PC-3 (cell line): ENCODE results near the gene SEMA3F. TPM values are rescaled to one million over a fixed set of nuclear protein-coding genes. Genes with fewer than 3 reads are reported as not detected.

Experiments
- ATAC-seq: fragments of 200-7000 bp; cut with Tn5 transposase; 2 replicates; pipeline ENCODE4 v1.9.1; 2020; ENCODE audit warnings: mild to moderate bottlenecking, moderate library complexity
- BruUV-seq: library from RNA; stranded (reverse); fragments of 400-500 nt; replicated peaks from 2 replicates; lab custom pipeline; 2021; lab: Mats Ljungman, UMichigan
- CTCF ChIA-PET: fragments of 300-600 bp; sonication (Branson Sonifier 250); formaldehyde crosslinking; loops from one replicate; lab custom pipeline; 2022; ENCODE audit warnings: antibody characterized with exemption; lab: Charles Lee
- POLR2A ChIA-PET: fragments of 300-600 bp; sonication (Branson Sonifier 250); formaldehyde crosslinking; loops from one replicate; lab custom pipeline; 2022; ENCODE audit warnings: antibody characterized with exemption; ENCODE audit not compliant: unreplicated experiment; lab: Charles Lee
- DNase-seq: peaks from one replicate; pipeline ENCODE4 v3.0.0-alpha.2; 2015
- H2AFZ ChIP-seq: fragments of 300-600 bp; sonication (generic); 2 replicates; pipeline ENCODE4 v1.6.0; 2016; ENCODE audit warnings: antibody characterized with exemption, low read length
- H3F3A ChIP-seq: fragments of 300-600 bp; sonication (generic); one replicate; pipeline ENCODE4 v1.6.0; 2017; ENCODE audit warnings: antibody characterized with exemption, low read length, control low read depth, mild to moderate bottlenecking; ENCODE audit not compliant: unreplicated experiment
- H3K27ac ChIP-seq: fragments of 300-600 bp; sonication (generic); 2 replicates; pipeline ENCODE4 v1.5.1; 2016; ENCODE audit warnings: mild to moderate bottlenecking, low read length
- H3K27me3 ChIP-seq: fragments of 300-600 bp; sonication (generic); 2 replicates; pipeline ENCODE4 v1.6.1; 2016; ENCODE audit warnings: low read length, mixed read lengths
- H3K36me3 ChIP-seq: fragments of 300-600 bp; sonication (generic); 2 replicates; pipeline ENCODE4 v1.6.1; 2016; ENCODE audit warnings: low read depth, mixed run types, low read length, mixed read lengths
- H3K4me1 ChIP-seq: fragments of 300-600 bp; sonication (generic); 2 replicates; pipeline ENCODE4 v1.5.1; 2016; ENCODE audit warnings: low read length; ENCODE audit not compliant: insufficient read depth
- H3K4me2 ChIP-seq: fragments of 300-600 bp; sonication (generic); 2 replicates; pipeline ENCODE4 v1.6.0; 2016; ENCODE audit warnings: low read length
- H3K4me3 ChIP-seq: fragments of 300-600 bp; sonication (generic); 2 replicates; pipeline ENCODE4 v1.5.1; 2016; ENCODE audit warnings: mild to moderate bottlenecking, low read length, mixed read lengths
- H3K79me2 ChIP-seq: fragments of 300-600 bp; sonication (generic); 2 replicates; pipeline ENCODE4 v1.6.1; 2017; ENCODE audit warnings: low read length, mixed read lengths
- H3K9ac ChIP-seq: fragments of 300-600 bp; sonication (generic); 2 replicates; pipeline ENCODE4 v1.6.0; 2016; ENCODE audit warnings: mild to moderate bottlenecking, low read length
- H3K9me2 ChIP-seq: fragments of 300-600 bp; sonication (generic); replicated peaks from 2 replicates; pipeline ENCODE4 v1.6.1; 2016; ENCODE audit warnings: mixed run types, low read length, mixed read lengths
- H3K9me3 ChIP-seq: fragments of 300-600 bp; sonication (generic); 2 replicates; pipeline ENCODE4 v1.6.1; 2016; ENCODE audit warnings: low read length, mixed read lengths
- H4K20me1 ChIP-seq: fragments of 300-600 bp; sonication (generic); 2 replicates; pipeline ENCODE4 v1.6.1; 2016; ENCODE audit warnings: low read length, mixed read lengths
- CTCF ChIP-seq: fragments of 300-600 bp; sonication (generic); conservative IDR thresholded peaks from 2 replicates; pipeline ENCODE4 v1.5.1; 2017; ENCODE audit warnings: antibody characterized with exemption, low read depth, mild to moderate bottlenecking, low read length
- EZH2 ChIP-seq: fragments of 300-600 bp; sonication (generic); IDR thresholded peaks from one replicate; pipeline ENCODE4 v1.6.1; 2017; ENCODE audit warnings: antibody characterized with exemption, mild to moderate bottlenecking, low read length; ENCODE audit not compliant: unreplicated experiment
- EZH2phosphoT487 ChIP-seq: fragments of 300-600 bp; sonication (generic); IDR thresholded peaks from 2 replicates; pipeline ENCODE4 v1.6.1; 2018; ENCODE audit warnings: mild to moderate bottlenecking, antibody characterized with exemption, low read length, borderline replicate concordance
- intact Hi-C: fragments of 100-400 bp; cut with micrococcal nuclease; formaldehyde crosslinking; loops from 2 replicates; pipeline ENCODE4 v1.9.0; 2023
- total RNA-seq: library from RNA; depleted of rRNA; stranded (reverse); fragments of >200 nt; gene quantifications from 2 replicates; pipeline ENCODE4 v1.2.3, GENCODE V29; 2014

SEMA3F gene
- total RNA-seq, 1 experiment from 2014 or later = 50.5 TPM

- H3K36me3 ChIP-seq = no peaks in the 10 kb centered on the region
- ChIA-PET CTCF (no interaction called here), POLR2A (no interaction called here)
- DNase-seq = no peak
- no peaks in the 10 kb centered on the region for H3K79me2 ChIP-seq
- H4K20me1 ChIP-seq = no peaks in the 10 kb centered on the region
- H2AFZ ChIP-seq = no peak overlapping the region
- no peak overlapping the region for H3K4me3 ChIP-seq
- H3K9ac ChIP-seq = no peak overlapping the region
- no peak for ATAC-seq
- TF ChIP-seq CTCF = no peak
- TF ChIP-seq EZH2phosphoT487 = no peak
- TF ChIP-seq EZH2 = no peak
- no peaks in the 10 kb centered on the region for H3F3A ChIP-seq
- H3K27me3 ChIP-seq = no peaks in the 10 kb centered on the region
- no peaks in the 10 kb centered on the region for H3K9me2 ChIP-seq
- H3K4me2 ChIP-seq = no peak overlapping the region
- intact Hi-C loops = no loop called here
- peaks cover 11% of the 10 kb centered on the region for H3K4me1 ChIP-seq
- no peak overlapping the region for H3K27ac ChIP-seq
- no peaks in the 10 kb centered on the region for H3K9me3 ChIP-seq
- no TSS peak for BruUV-seq
These were observed 20.8 kb upstream of the SEMA3F start for GRCh38 chr3:50134367-50134766.

GRCh38 chr3:50135964-50136363 is 19.2 kb upstream of the SEMA3F start:
- ChIA-PET CTCF (no interaction called here), POLR2A (interaction anchor here (0.6 kb wide), 2 partner anchors 29 to 333 kb away, joined by 3 read pairs; partner anchors contain the start of gene INKA1)
- no peaks in the 10 kb centered on the region for H3F3A ChIP-seq
- no peak overlapping the region for H3K9ac ChIP-seq
- H4K20me1 ChIP-seq = no peaks in the 10 kb centered on the region
- H3K9me2 ChIP-seq = no peaks in the 10 kb centered on the region
- no peaks in the 10 kb centered on the region for H3K36me3 ChIP-seq
- TF ChIP-seq EZH2 (no peak), EZH2phosphoT487 (no peak), CTCF (no peak)
- no peak overlapping the region for H3K27ac ChIP-seq
- ATAC-seq = no peak
- H3K27me3 ChIP-seq = no peaks in the 10 kb centered on the region
- intact Hi-C loops = no loop called here
- H3K4me1 ChIP-seq = peaks cover 11% of the 10 kb centered on the region
- no peak overlapping the region for H2AFZ ChIP-seq
- no peak overlapping the region for H3K4me2 ChIP-seq
- no peaks in the 10 kb centered on the region for H3K9me3 ChIP-seq
- no TSS peak for BruUV-seq
- no peaks in the 10 kb centered on the region for H3K79me2 ChIP-seq
- no peak overlapping the region for H3K4me3 ChIP-seq
- DNase-seq = no peak

- POLR2A ChIA-PET = interaction anchor here (0.5 to 0.6 kb wide), 2 partner anchors 64 to 334 kb away, joined by 3 to 5 read pairs; partner anchors contain the start of gene INKA1
- H3K4me2 ChIP-seq = no peak overlapping the region
- H3K27me3 ChIP-seq = no peaks in the 10 kb centered on the region
- H3F3A ChIP-seq = no peaks in the 10 kb centered on the region
- no peak overlapping the region for H3K27ac ChIP-seq
- ATAC-seq (peak; percentile 21; the same call in 1 of the 2 replicates), DNase-seq (no peak)
- no peaks in the 10 kb centered on the region for H3K79me2 ChIP-seq
- no TSS peak for BruUV-seq
- H4K20me1 ChIP-seq = no peaks in the 10 kb centered on the region
- no peak overlapping the region for H3K4me3 ChIP-seq
- TF ChIP-seq CTCF (no peak), EZH2 (no peak), EZH2phosphoT487 (no peak)
- no peak overlapping the region for H2AFZ ChIP-seq
- no peaks in the 10 kb centered on the region for H3K9me2 ChIP-seq
- H3K4me1 ChIP-seq = peaks cover 11% of the 10 kb centered on the region
- H3K9ac ChIP-seq = no peak overlapping the region
- H3K36me3 ChIP-seq = no peaks in the 10 kb centered on the region
- intact Hi-C loops = no loop called here
- H3K9me3 ChIP-seq = no peaks in the 10 kb centered on the region
- CTCF ChIA-PET = interaction anchor here (0.6 kb wide), 1 partner anchor 210 kb away, joined by 10 read pairs; no protein-coding TSS in a partner anchor
These were observed 18.3 kb upstream of the SEMA3F start for GRCh38 chr3:50136714-50137405.
